Measurements from ENCODE around the gene FNDC8. TPM values are rescaled to one million over a fixed set of nuclear protein-coding genes. Genes with fewer than 3 reads are reported as not detected.
"Not testable (repeated sequence)": the region's sequence is repeated elsewhere in the genome, so short reads cannot be mapped to it uniquely, and the experiment has no call there.

The FNDC8 gene
- total RNA-seq, 1 experiment from 2014 or later, result not detected

GRCh38 chr17:35141681-35142466, 20.5 kb downstream of the FNDC8 start, which contains the start of gene NLE1:
TSS of gene NLE1 (minus strand) at chr17:35142303. CDS start at chr17:35142275, 28 bp downstream.
- H3K4me3 ChIP-seq, result peak within 1 kb of the TSS; percentile 79

GRCh38 chr17:35142467-35142796, 21.0 kb downstream of the FNDC8 start:
- H3K9me3 ChIP-seq (replicated peaks), result no peaks in the 10 kb centered on the region
- H3K27me3 ChIP-seq (replicated peaks), result no peaks in the 10 kb centered on the region
- peaks cover 5% of the 10 kb centered on the region; the same call in 1 of the 2 replicates for H3K4me1 ChIP-seq (replicated peaks)
- DNase-seq (ENCODE audit: low read depth in 1 of 2, low spot score in 2 of 2), result no peak
- H3K4me3 ChIP-seq, result peak overlapping the region; percentile 79
- peaks cover 27% of the 10 kb centered on the region for H3K36me3 ChIP-seq
- H3K27ac ChIP-seq, result no peak overlapping the region

More at GRCh38 chr17:35141681-35142466, 20.5 kb downstream of the FNDC8 start, which contains the start of gene NLE1:
- Histone ChIP-seq H3K36me3 (peaks cover 32% of the 10 kb centered on the region), H3K4me1 (replicated peaks) (peaks cover 5% of the 10 kb centered on the region; the same call in 1 of the 2 replicates), H3K27me3 (replicated peaks) (no peaks in the 10 kb centered on the region), H3K27ac (0 out of 2 replicates have a peak within 1 kb of the TSS, but pooled peaks have one; percentile 6), H3K9me3 (replicated peaks) (no peaks in the 10 kb centered on the region)
- DNase-seq (ENCODE audit: low read depth in 1 of 2, low spot score in 2 of 2), result peak; percentile 69 to 77

GRCh38 chr17:35144840-35145239, 23.4 kb downstream of the FNDC8 start:
- H3K4me1 ChIP-seq (replicated peaks), result peaks cover 5% of the 10 kb centered on the region; the same call in 1 of the 2 replicates
- no peak overlapping the region for H3K4me3 ChIP-seq
- no peaks in the 10 kb centered on the region for H3K27me3 ChIP-seq (replicated peaks)
- H3K27ac ChIP-seq, result no peak overlapping the region
- no peak for DNase-seq (ENCODE audit: low read depth in 1 of 2, low spot score in 2 of 2)
- peaks cover 6% of the 10 kb centered on the region for H3K36me3 ChIP-seq
- no peaks in the 10 kb centered on the region for H3K9me3 ChIP-seq (replicated peaks)

- Histone ChIP-seq H3K4me1 (replicated peaks) (no peaks in the 10 kb centered on the region), H3K27ac (no peak overlapping the region), H3K27me3 (replicated peaks) (no peaks in the 10 kb centered on the region), H3K9me3 (replicated peaks) (no peaks in the 10 kb centered on the region), H3K4me3 (no peak overlapping the region), H3K36me3 (peaks cover 5% of the 10 kb centered on the region; the same call in 1 of the 2 replicates)
- DNase-seq (ENCODE audit: low read depth in 1 of 2, low spot score in 2 of 2), result no peak
Measured at GRCh38 chr17:35146214-35146833, 24.9 kb downstream of the FNDC8 start.

GRCh38 chr17:35147375-35147905, 26.0 kb downstream of the FNDC8 start, which contains the start of gene UNC45B:
TSS of gene UNC45B (plus strand) at chr17:35147817. CDS start at chr17:35148264, 447 bp downstream.
- no peaks in the 10 kb centered on the region for H3K9me3 ChIP-seq (replicated peaks)
- H3K27ac ChIP-seq, result no peak within 1 kb of the TSS
- H3K27me3 ChIP-seq (replicated peaks), result peaks cover 3% of the 10 kb centered on the region; the same call in 1 of the 2 replicates
- H3K36me3 ChIP-seq, result no peaks in the 10 kb centered on the region
- H3K4me3 ChIP-seq, result no peak within 1 kb of the TSS
- no peaks in the 10 kb centered on the region for H3K4me1 ChIP-seq (replicated peaks)
- no peak for DNase-seq (ENCODE audit: low read depth in 1 of 2, low spot score in 2 of 2)

- Histone ChIP-seq H3K36me3 (no peaks in the 10 kb centered on the region), H3K4me3 (no peak overlapping the region), H3K9me3 (replicated peaks) (no peaks in the 10 kb centered on the region), H3K27me3 (replicated peaks) (peaks cover 4% of the 10 kb centered on the region; the same call in 1 of the 2 replicates), H3K4me1 (replicated peaks) (no peaks in the 10 kb centered on the region), H3K27ac (no peak overlapping the region)
- DNase-seq (ENCODE audit: low read depth in 1 of 2, low spot score in 2 of 2), result no peak
Measured at GRCh38 chr17:35148144-35148543, 26.7 kb downstream of the FNDC8 start.

- Histone ChIP-seq H3K4me1 (replicated peaks) (no peaks in the 10 kb centered on the region), H3K9me3 (replicated peaks) (no peaks in the 10 kb centered on the region), H3K27me3 (replicated peaks) (peaks cover 4% of the 10 kb centered on the region; the same call in 1 of the 2 replicates), H3K4me3 (no peak overlapping the region), H3K27ac (no peak overlapping the region), H3K36me3 (no peaks in the 10 kb centered on the region)
- no peak for DNase-seq (ENCODE audit: low read depth in 1 of 2, low spot score in 2 of 2)
Measured at GRCh38 chr17:35149941-35150340, 28.5 kb downstream of the FNDC8 start.

- H3K27me3 ChIP-seq (replicated peaks); DNase-seq (ENCODE audit: low read depth in 1 of 2, low spot score in 2 of 2); H3K27ac ChIP-seq; H3K4me3 ChIP-seq; H3K36me3 ChIP-seq; H3K9me3 ChIP-seq (replicated peaks); H3K4me1 ChIP-seq (replicated peaks): not testable (repeated sequence)
Measured at GRCh38 chr17:35151080-35151479, 29.7 kb downstream of the FNDC8 start.

GRCh38 chr17:35152421-35153140, 31.2 kb downstream of the FNDC8 start:
- H3K4me3 ChIP-seq, result no peak overlapping the region
- H3K36me3 ChIP-seq, result no peaks in the 10 kb centered on the region
- peaks cover 4% of the 10 kb centered on the region; the same call in 1 of the 2 replicates for H3K27me3 ChIP-seq (replicated peaks)
- no peak overlapping the region for H3K27ac ChIP-seq
- H3K9me3 ChIP-seq (replicated peaks), result no peaks in the 10 kb centered on the region
- no peaks in the 10 kb centered on the region for H3K4me1 ChIP-seq (replicated peaks)
- DNase-seq (ENCODE audit: low read depth in 1 of 2, low spot score in 2 of 2), result no peak

GRCh38 chr17:35154196-35155165, 33.1 kb downstream of the FNDC8 start:
- no peaks in the 10 kb centered on the region for H3K4me1 ChIP-seq (replicated peaks)

GRCh38 chr17:35155246-35155645, 33.8 kb downstream of the FNDC8 start:
- no peaks in the 10 kb centered on the region for H3K4me1 ChIP-seq (replicated peaks)
- H3K9me3 ChIP-seq (replicated peaks), result no peaks in the 10 kb centered on the region
- no peaks in the 10 kb centered on the region for H3K36me3 ChIP-seq
- peaks cover 4% of the 10 kb centered on the region; the same call in 1 of the 2 replicates for H3K27me3 ChIP-seq (replicated peaks)
- no peak overlapping the region for H3K27ac ChIP-seq
- DNase-seq (ENCODE audit: low read depth in 1 of 2, low spot score in 2 of 2), result no peak
- H3K4me3 ChIP-seq, result no peak overlapping the region

More at GRCh38 chr17:35154196-35155165, 33.1 kb downstream of the FNDC8 start:
- no peaks in the 10 kb centered on the region for H3K36me3 ChIP-seq
- no peak for DNase-seq (ENCODE audit: low read depth in 1 of 2, low spot score in 2 of 2)
- H3K27me3 ChIP-seq (replicated peaks), result peaks cover 4% of the 10 kb centered on the region; the same call in 1 of the 2 replicates
- H3K9me3 ChIP-seq (replicated peaks), result no peaks in the 10 kb centered on the region
- H3K27ac ChIP-seq, result no peak overlapping the region
- H3K4me3 ChIP-seq, result no peak overlapping the region

GRCh38 chr17:35159940-35160339, 38.5 kb downstream of the FNDC8 start:
- H3K27me3 ChIP-seq (replicated peaks), result no peaks in the 10 kb centered on the region
- no peaks in the 10 kb centered on the region for H3K4me1 ChIP-seq (replicated peaks)
- DNase-seq (ENCODE audit: low read depth in 1 of 2, low spot score in 2 of 2), result no peak
- no peak overlapping the region for H3K4me3 ChIP-seq
- no peak overlapping the region for H3K27ac ChIP-seq
- H3K36me3 ChIP-seq, result no peaks in the 10 kb centered on the region
- no peaks in the 10 kb centered on the region; the same call in 1 of the 2 replicates for H3K9me3 ChIP-seq (replicated peaks)
